ENCODE measurements around the gene ENTREP1.
A peak's percentile ranks its signal among the peaks of the same experiment; 100 is the strongest.
"Not testable (repeated sequence)": the region's sequence is repeated elsewhere in the genome, so short reads cannot be mapped to it uniquely, and the experiment has no call there.

Gene ENTREP1

DNA sequence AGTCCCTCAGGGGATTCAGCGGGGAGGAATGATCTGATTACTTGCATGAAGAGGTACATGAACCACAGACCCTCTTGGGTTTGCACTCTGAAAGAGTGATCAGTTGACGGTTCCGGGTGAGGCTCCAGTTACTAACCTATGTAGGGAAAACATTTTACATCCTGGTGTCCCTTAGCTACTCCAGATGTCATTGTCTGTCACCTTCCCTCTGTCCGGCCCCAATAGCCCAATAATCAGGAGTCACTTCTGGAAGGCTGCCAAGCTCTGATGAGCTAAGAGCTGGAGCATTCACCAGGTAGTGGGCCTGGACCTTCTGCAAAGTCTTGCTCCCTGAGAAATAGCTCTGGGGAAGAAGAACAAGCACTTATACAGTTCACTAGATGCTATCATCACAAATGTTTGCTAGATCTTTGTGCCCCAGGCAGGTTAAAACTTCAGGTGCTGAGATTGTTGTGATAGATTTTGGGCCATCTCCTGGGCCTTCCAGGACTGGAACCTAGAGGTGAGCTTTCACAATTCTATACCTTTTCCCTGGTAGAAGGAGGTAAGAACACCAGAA, 64.5 kb downstream of the ENTREP1 start:
- H3K36me3 ChIP-seq (ENCODE audit: control insufficient read depth, insufficient read depth, low read length), result peaks cover 26% of the 10 kb centered on the region
- H3K9me3 ChIP-seq (ENCODE audit: control insufficient read depth, insufficient read depth, low read length), result no peaks in the 10 kb centered on the region

DNA sequence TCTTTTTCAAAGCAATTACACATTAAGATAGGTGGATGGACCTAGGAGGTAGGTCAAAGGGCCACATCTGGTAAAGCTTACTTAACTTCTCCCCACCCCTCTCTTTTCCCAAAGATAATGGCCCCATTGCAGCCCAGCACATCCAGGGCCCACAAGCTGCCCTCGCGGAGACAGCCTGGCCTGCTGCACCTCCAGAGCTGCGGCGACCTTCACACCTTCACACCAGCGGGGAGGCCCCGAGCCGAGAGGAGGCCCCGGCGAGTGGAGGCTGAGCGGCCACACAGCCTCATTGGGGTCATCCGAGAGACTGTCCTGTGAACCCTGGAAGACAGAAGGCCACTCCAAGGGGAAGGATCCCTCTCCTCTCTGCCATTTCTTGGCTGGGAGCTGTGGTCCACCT, 66.5 kb downstream of the ENTREP1 start:
- Histone ChIP-seq H3K4me1 (ENCODE audit: control insufficient read depth, insufficient read depth, low read length) (no peaks in the 10 kb centered on the region), H3K27ac (ENCODE audit: low read depth, low read length) (no peak overlapping the region), H3K9me3 (ENCODE audit: control insufficient read depth, insufficient read depth, low read length) (no peaks in the 10 kb centered on the region), H3K9ac (ENCODE audit: low read depth, low read length) (no peak overlapping the region), H3K36me3 (ENCODE audit: control insufficient read depth, insufficient read depth, low read length) (peaks cover 21% of the 10 kb centered on the region), H3K27me3 (ENCODE audit: control insufficient read depth, insufficient read depth, low read length) (no peaks in the 10 kb centered on the region), H3K4me3 (ENCODE audit: low read depth, low read length) (no peak overlapping the region)

More for the DNA sequence above, 64.5 kb downstream of the ENTREP1 start:
- Histone ChIP-seq H3K27me3 (ENCODE audit: control insufficient read depth, insufficient read depth, low read length) (no peaks in the 10 kb centered on the region), H3K4me1 (ENCODE audit: control insufficient read depth, insufficient read depth, low read length) (peaks cover 9% of the 10 kb centered on the region; the same call in 1 of the 2 replicates), H3K9ac (ENCODE audit: low read depth, low read length) (no peak overlapping the region), H3K4me3 (ENCODE audit: low read depth, low read length) (no peak overlapping the region), H3K27ac (ENCODE audit: low read depth, low read length) (no peak overlapping the region)

DNA sequence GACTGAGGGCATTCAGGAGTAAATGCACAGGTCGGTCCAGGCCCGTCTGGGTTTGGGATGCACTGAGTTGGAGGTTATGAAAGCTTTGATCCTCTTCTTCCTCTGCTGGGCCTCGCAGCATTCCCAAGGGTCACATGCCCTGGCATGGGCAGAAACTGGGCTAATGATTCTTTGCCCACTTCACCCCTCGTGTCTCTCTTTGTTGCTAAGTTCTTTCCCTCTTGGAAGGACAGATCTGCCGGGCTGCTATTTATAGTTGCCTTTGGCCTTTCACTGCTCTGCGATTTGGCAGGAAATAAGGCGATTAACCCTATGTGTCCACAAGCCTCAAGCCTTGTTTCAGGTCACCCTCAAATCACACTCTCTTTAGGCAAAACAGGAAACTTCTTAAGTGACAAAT, 66.9 kb downstream of the ENTREP1 start:
- peaks cover 21% of the 10 kb centered on the region for H3K36me3 ChIP-seq (ENCODE audit: control insufficient read depth, insufficient read depth, low read length)

DNA sequence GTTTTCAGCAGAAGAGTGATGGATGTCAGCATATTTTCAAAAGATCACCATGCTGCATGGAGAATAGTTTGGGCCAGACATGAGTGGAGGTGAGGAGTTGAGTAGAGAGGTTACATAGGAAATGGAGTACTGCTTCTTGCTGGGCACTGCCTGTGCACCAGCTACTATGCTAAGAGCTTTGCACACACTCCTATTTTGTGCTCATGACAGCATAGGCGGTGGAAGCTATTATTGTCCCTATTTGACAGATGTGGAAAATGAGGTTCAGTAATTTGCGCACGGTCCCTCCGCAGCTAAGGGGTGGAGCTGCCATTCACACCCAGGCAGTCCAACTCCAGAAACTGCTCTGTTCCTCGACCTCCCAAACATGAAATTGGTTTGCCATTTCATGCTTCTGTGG, 67.8 kb downstream of the ENTREP1 start:
- Histone ChIP-seq H3K4me3 (ENCODE audit: low read depth, low read length) (no peak overlapping the region), H3K9me3 (ENCODE audit: control insufficient read depth, insufficient read depth, low read length) (no peaks in the 10 kb centered on the region), H3K36me3 (ENCODE audit: control insufficient read depth, insufficient read depth, low read length) (peaks cover 13% of the 10 kb centered on the region), H3K9ac (ENCODE audit: low read depth, low read length) (no peak overlapping the region), H3K27ac (ENCODE audit: low read depth, low read length) (no peak overlapping the region), H3K27me3 (ENCODE audit: control insufficient read depth, insufficient read depth, low read length) (no peaks in the 10 kb centered on the region), H3K4me1 (ENCODE audit: control insufficient read depth, insufficient read depth, low read length) (no peaks in the 10 kb centered on the region)

More for the DNA sequence above, 66.9 kb downstream of the ENTREP1 start:
- no peak overlapping the region for H3K4me3 ChIP-seq (ENCODE audit: low read depth, low read length)
- H3K9ac ChIP-seq (ENCODE audit: low read depth, low read length), result no peak overlapping the region
- H3K9me3 ChIP-seq (ENCODE audit: control insufficient read depth, insufficient read depth, low read length), result no peaks in the 10 kb centered on the region
- no peak overlapping the region for H3K27ac ChIP-seq (ENCODE audit: low read depth, low read length)
- no peaks in the 10 kb centered on the region for H3K4me1 ChIP-seq (ENCODE audit: control insufficient read depth, insufficient read depth, low read length)
- H3K27me3 ChIP-seq (ENCODE audit: control insufficient read depth, insufficient read depth, low read length), result no peaks in the 10 kb centered on the region

DNA sequence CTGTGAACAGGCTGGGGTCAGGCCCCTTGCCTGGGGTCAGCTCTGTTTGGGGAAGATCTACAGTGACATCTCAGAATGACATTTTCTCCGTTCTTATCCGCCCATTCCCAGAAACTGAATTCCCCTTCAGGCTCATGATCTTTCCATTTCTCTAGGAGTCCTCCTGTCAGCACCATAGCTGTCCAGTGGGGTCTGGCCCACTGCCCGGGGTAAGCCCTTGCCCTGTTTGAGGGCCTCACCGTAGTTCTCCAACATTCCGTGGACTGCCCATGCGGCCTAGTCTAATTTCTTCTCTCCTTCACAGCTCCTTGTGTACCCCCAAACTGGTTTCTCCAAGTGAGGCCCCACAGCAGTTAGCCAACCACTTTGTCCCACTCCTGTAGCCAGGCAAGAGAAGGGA, 68.4 kb downstream of the ENTREP1 start:
- peaks cover 7% of the 10 kb centered on the region; the same call in 1 of the 2 replicates for H3K36me3 ChIP-seq (ENCODE audit: control insufficient read depth, insufficient read depth, low read length)
- no peak overlapping the region for H3K4me3 ChIP-seq (ENCODE audit: low read depth, low read length)
- no peaks in the 10 kb centered on the region for H3K4me1 ChIP-seq (ENCODE audit: control insufficient read depth, insufficient read depth, low read length)
- no peaks in the 10 kb centered on the region for H3K9me3 ChIP-seq (ENCODE audit: control insufficient read depth, insufficient read depth, low read length)
- H3K27ac ChIP-seq (ENCODE audit: low read depth, low read length), result no peak overlapping the region
- no peak overlapping the region for H3K9ac ChIP-seq (ENCODE audit: low read depth, low read length)
- H3K27me3 ChIP-seq (ENCODE audit: control insufficient read depth, insufficient read depth, low read length), result no peaks in the 10 kb centered on the region

DNA sequence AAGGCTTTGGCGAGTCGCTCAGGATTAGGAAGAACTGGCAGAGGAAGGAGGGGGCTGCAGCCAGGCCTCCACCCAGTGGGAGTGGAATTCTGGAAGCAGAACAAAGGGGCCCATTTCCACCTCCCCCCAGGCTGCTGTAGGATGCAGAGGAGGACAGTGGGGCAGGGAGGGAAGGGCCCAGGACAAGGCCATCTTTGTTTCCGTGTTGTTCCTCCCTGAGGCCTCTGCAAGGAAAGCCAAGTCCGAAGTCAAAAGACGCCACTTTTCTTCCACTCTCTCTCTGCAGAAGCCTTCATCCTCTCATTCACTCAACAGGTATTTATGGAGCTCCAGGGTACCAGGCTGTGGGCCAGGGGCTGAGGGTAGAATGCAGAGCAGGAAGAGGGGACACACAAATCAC, 70.7 kb downstream of the ENTREP1 start:
- peaks cover 6% of the 10 kb centered on the region; the same call in 1 of the 2 replicates for H3K36me3 ChIP-seq (ENCODE audit: control insufficient read depth, insufficient read depth, low read length)
- H3K27ac ChIP-seq (ENCODE audit: low read depth, low read length), result no peak overlapping the region
- H3K4me3 ChIP-seq (ENCODE audit: low read depth, low read length), result no peak overlapping the region
- H3K9ac ChIP-seq (ENCODE audit: low read depth, low read length), result no peak overlapping the region
- no peaks in the 10 kb centered on the region for H3K4me1 ChIP-seq (ENCODE audit: control insufficient read depth, insufficient read depth, low read length)
- no peaks in the 10 kb centered on the region for H3K27me3 ChIP-seq (ENCODE audit: control insufficient read depth, insufficient read depth, low read length)
- H3K9me3 ChIP-seq (ENCODE audit: control insufficient read depth, insufficient read depth, low read length), result no peaks in the 10 kb centered on the region

DNA sequence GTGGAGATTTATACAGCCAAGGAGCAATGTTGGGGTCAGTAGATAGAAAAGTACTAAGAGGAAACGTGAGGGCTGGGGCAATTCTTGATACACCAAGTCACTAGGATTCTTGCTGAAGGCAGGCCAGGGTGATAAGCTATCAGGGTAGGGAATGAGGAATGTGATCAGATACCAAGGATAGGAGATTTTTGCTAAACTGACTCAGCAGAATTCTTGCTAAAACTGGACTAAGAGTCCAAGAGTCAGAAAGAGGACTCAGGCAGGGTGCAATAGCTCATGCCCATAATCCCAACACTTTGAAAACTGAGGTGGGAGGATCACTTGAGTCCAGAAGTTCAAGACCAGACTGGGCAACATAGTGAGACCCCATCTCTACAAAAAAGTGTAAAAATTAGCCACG, 71.7 kb downstream of the ENTREP1 start:
- H3K36me3 ChIP-seq (ENCODE audit: control insufficient read depth, insufficient read depth, low read length), result peaks cover 6% of the 10 kb centered on the region; the same call in 1 of the 2 replicates
- no peak overlapping the region for H3K9ac ChIP-seq (ENCODE audit: low read depth, low read length)
- no peak overlapping the region for H3K27ac ChIP-seq (ENCODE audit: low read depth, low read length)
- no peaks in the 10 kb centered on the region for H3K4me1 ChIP-seq (ENCODE audit: control insufficient read depth, insufficient read depth, low read length)
- no peaks in the 10 kb centered on the region for H3K9me3 ChIP-seq (ENCODE audit: control insufficient read depth, insufficient read depth, low read length)
- H3K27me3 ChIP-seq (ENCODE audit: control insufficient read depth, insufficient read depth, low read length), result no peaks in the 10 kb centered on the region
- H3K4me3 ChIP-seq (ENCODE audit: low read depth, low read length), result no peak overlapping the region

DNA sequence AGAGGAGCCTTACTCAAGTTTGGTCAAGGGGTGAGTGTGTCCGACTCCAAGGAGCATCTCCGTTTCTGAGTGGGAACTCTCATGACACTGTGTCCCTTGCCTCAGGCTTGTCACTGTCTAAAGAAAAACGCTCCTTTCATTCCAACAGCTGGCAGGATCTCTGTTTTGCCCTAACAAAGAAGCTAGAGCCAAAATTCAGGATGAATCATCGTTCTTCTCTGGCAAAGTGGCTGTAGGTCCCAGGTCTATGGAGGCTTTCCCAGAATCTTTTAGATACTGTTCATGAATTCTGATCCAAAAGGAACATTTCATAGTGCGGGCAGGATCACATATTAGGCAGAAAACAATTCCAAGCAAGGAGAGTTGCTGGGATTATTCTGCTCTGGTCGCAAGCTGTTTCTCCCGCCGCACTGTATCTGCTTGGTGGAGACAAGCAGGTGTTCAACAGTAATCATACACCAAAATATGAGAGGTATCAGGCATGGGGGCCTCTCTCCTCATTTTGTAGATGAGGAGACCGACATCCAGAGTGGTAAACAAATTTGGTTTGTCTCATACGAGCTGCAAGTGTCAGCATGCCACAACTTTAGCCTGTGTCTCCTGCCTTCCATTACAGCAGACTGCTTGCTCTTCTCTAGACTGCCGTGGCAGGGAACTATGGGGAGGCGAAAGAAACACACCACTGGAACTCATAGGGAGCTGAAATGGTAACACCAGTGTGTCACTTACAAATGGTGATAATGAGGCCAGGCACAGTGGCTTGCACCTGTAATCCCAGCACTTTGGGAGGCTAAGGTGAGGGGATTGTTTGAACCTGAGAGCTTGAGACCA, 72.6 kb downstream of the ENTREP1 start:
- Histone ChIP-seq H3K9me3 (ENCODE audit: control insufficient read depth, insufficient read depth, low read length) (no peaks in the 10 kb centered on the region), H3K4me3 (ENCODE audit: low read depth, low read length) (no peak overlapping the region), H3K4me1 (ENCODE audit: control insufficient read depth, insufficient read depth, low read length) (no peaks in the 10 kb centered on the region), H3K9ac (ENCODE audit: low read depth, low read length) (no peak overlapping the region), H3K36me3 (ENCODE audit: control insufficient read depth, insufficient read depth, low read length) (no peaks in the 10 kb centered on the region), H3K27me3 (ENCODE audit: control insufficient read depth, insufficient read depth, low read length) (no peaks in the 10 kb centered on the region), H3K27ac (ENCODE audit: low read depth, low read length) (no peak overlapping the region)

DNA sequence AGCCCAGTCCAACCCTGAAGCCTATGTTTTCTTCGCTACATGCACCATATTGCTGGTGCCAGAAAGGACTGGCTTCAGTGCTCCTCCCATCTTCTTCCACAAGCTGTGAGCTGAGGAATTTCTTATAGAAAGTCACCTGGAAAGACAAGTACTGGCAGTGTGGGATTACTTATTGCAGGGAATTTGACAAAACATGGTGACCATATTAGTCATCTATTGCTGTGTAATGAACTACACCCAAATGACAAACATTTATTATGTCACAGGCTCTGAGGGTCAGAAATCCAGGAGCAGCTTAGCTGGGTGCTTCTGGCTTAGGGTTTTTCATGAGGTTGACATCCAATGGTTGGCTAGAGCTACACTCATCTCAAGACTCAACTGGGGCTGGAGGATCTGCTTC, 75.5 kb downstream of the ENTREP1 start:
- Histone ChIP-seq H3K36me3 (ENCODE audit: control insufficient read depth, insufficient read depth, low read length) (no peaks in the 10 kb centered on the region), H3K9ac (ENCODE audit: low read depth, low read length) (no peak overlapping the region), H3K9me3 (ENCODE audit: control insufficient read depth, insufficient read depth, low read length) (no peaks in the 10 kb centered on the region), H3K27ac (ENCODE audit: low read depth, low read length) (no peak overlapping the region), H3K4me1 (ENCODE audit: control insufficient read depth, insufficient read depth, low read length) (no peaks in the 10 kb centered on the region), H3K4me3 (ENCODE audit: low read depth, low read length) (no peak overlapping the region), H3K27me3 (ENCODE audit: control insufficient read depth, insufficient read depth, low read length) (no peaks in the 10 kb centered on the region)

DNA sequence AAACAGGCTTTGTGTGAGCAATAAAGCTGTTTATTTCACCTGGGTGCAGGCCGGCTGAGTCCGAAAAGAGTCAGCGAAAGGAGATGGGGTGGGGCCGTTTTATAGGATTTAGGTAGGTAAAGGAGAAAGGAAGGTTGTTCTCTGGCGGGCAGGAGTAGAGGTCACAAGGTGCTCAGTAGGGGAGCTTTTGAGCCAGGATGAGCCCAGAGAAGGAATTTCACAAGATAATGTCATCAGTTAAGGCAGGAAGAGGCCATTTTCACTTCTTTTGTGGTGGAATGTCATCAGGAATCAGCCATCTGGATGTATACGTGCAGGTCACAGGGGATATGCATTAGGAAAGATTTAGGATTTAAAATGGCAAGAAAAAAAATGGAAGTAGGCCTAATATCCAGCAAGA, 84.9 kb downstream of the ENTREP1 start:
- peak overlapping the region; percentile 78 for H3K27ac ChIP-seq (ENCODE audit: low read depth, low read length)
- not testable (repeated sequence) for H3K4me1 ChIP-seq (ENCODE audit: control insufficient read depth, insufficient read depth, low read length); H3K9me3 ChIP-seq (ENCODE audit: control insufficient read depth, insufficient read depth, low read length); H3K9ac ChIP-seq (ENCODE audit: low read depth, low read length); H3K27me3 ChIP-seq (ENCODE audit: control insufficient read depth, insufficient read depth, low read length); H3K36me3 ChIP-seq (ENCODE audit: control insufficient read depth, insufficient read depth, low read length); H3K4me3 ChIP-seq (ENCODE audit: low read depth, low read length)

DNA sequence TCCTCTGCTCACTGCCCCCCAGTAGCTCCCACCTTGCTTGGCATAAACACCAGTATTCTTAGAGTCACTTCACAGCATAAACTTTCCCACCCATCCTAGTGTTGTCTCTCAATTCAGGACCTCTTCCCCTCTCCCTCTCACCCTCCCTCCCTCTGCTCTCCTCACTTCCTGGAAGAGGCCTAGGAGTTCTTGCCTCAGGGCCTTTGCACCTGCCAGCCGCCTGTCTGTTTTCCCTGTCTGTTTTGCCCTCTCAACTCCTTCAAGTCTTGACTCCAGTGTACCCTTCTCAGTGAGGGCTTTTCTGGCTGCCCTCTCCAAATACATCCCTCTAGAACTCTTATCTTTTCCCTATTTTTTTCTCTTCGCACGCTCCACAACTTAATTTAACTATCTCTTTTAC, 86.2 kb downstream of the ENTREP1 start:
- Histone ChIP-seq H3K9me3 (ENCODE audit: control insufficient read depth, insufficient read depth, low read length) (no peaks in the 10 kb centered on the region), H3K27me3 (ENCODE audit: control insufficient read depth, insufficient read depth, low read length) (no peaks in the 10 kb centered on the region), H3K9ac (ENCODE audit: low read depth, low read length) (no peak overlapping the region), H3K36me3 (ENCODE audit: control insufficient read depth, insufficient read depth, low read length) (no peaks in the 10 kb centered on the region), H3K4me1 (ENCODE audit: control insufficient read depth, insufficient read depth, low read length) (peaks cover 8% of the 10 kb centered on the region), H3K27ac (ENCODE audit: low read depth, low read length) (no peak overlapping the region), H3K4me3 (ENCODE audit: low read depth, low read length) (no peak overlapping the region)
